K562 (cell line): ENCODE data around the gene ATP13A2. TPM values are rescaled to one million over a fixed set of nuclear protein-coding genes. Genes with fewer than 3 reads are reported as not detected.

Source experiments
- BCOR ChIP-seq: fragments of 450-650 bp; IDR thresholded peaks from 2 replicates; pipeline ENCODE4 v1.6.1; 2016
- CREM ChIP-seq: IDR thresholded peaks from 2 replicates; pipeline ENCODE4 v1.6.1; 2014; ENCODE audit warnings: antibody characterized with exemption, low read depth
- IFI16 ChIP-seq: fragments of 250-450 bp; sonication (Bioruptor Pico); IDR thresholded peaks from 2 replicates; pipeline ENCODE4 v2.1.2; 2022; ENCODE audit warnings: mild to moderate bottlenecking, inconsistent platforms
- KHSRP ChIP-seq: fragments of 450-650 bp; IDR thresholded peaks from 2 replicates; pipeline ENCODE4 v1.6.1; 2017
- LARP7 ChIP-seq: fragments of 450-650 bp; IDR thresholded peaks from 2 replicates; pipeline ENCODE4 v1.6.1; 2016
- NFRKB ChIP-seq: fragments of 450-650 bp; IDR thresholded peaks from 2 replicates; pipeline ENCODE4 v1.6.1; 2016; ENCODE audit warnings: low read depth
- POLR2H ChIP-seq: IDR thresholded peaks from 2 replicates; pipeline ENCODE4 v1.6.1; 2016; ENCODE audit warnings: missing genetic modification characterization, low read depth, mild to moderate bottlenecking, control low read depth, missing compliant biosample characterization, moderate library complexity
- SAP30 ChIP-seq: fragments of 200-600 bp; sonication (generic); IDR thresholded peaks from 2 replicates; pipeline ENCODE4 v1.6.1; 2012; ENCODE audit warnings: borderline replicate concordance, low read depth, mild to moderate bottlenecking, moderate library complexity, low read length, control low read depth, inconsistent platforms; ENCODE audit not compliant: insufficient read depth, poor library complexity, severe bottlenecking
- SETDB1 ChIP-seq: IDR thresholded peaks from one replicate; pipeline ENCODE4 v1.6.1; 2012; ENCODE audit warnings: low read length, control low read depth, inconsistent platforms
- SMARCB1 ChIP-seq: IDR thresholded peaks from 2 replicates; pipeline ENCODE4 v1.6.1; 2011; ENCODE audit warnings: improper control_type of control experiment, low read depth; ENCODE audit not compliant: insufficient read length
- ZBTB17 ChIP-seq: fragments of 450-650 bp; formaldehyde crosslinking; IDR thresholded peaks from 2 replicates; pipeline ENCODE4 v1.4.0; 2020; ENCODE audit warnings: mild to moderate bottlenecking
- ZNF3 ChIP-seq: fragments of 250-450 bp; sonication (Bioruptor Pico); IDR thresholded peaks from 2 replicates; pipeline ENCODE4 v1.5.0; 2021; ENCODE audit warnings: mild to moderate bottlenecking, moderate library complexity
- ZNF384 ChIP-seq: IDR thresholded peaks from 2 replicates; pipeline ENCODE4 v1.6.1; 2012; ENCODE audit warnings: low read depth, low read length, improper control_type of control experiment
- ZNF445 ChIP-seq: fragments of 250-450 bp; sonication (Bioruptor Pico); IDR thresholded peaks from 2 replicates; pipeline ENCODE4 v1.4.0; 2020; ENCODE audit warnings: low read depth, mild to moderate bottlenecking, moderate library complexity
- ZNF639 ChIP-seq, 2 experiments: fragments of 200-800 bp in 1 of 2; sonication (Bioruptor generic) in 1 of 2; sonication (generic) in 1 of 2; formaldehyde crosslinking in 1 of 2; IDR thresholded peaks in 1 of 2; conservative IDR thresholded peaks in 1 of 2; 2 replicates each; pipeline versions ENCODE4 v1.5.0 to v1.6.1; 2016 to 2020; ENCODE audit warnings: missing compliant biosample characterization in 1 of 2, missing genetic modification characterization in 1 of 2, missing genetic modification reagents in 1 of 2
- polyA plus RNA-seq, 8 experiments: library from polyadenylated mRNA; depleted of rRNA in 4 of 8; stranded (reverse) in 5 of 8; unstranded in 3 of 8; fragments of >200 nt; fragmentation: Nextera tagmentation in 2 of 8; fragmentation: Illumina TruSeq in 1 of 8; extraction: Ambion mirVana in 2 of 8; extraction: Trizol in 1 of 8; gene quantifications; 2 replicates each; pipeline versions ENCODE4 v1.2.1 to v1.2.3, GENCODE V29; 2011 to 2014; ENCODE audit warnings: inconsistent platforms in 1 of 8, missing spikeins in 1 of 8
- total RNA-seq, 7 experiments: library from RNA; depleted of rRNA in 6 of 7; stranded (reverse); fragments of >200 nt in 6 of 7; fragmentation: Illumina TruSeq in 2 of 7; extraction: Trizol in 2 of 7; gene quantifications; 2 replicates each; pipeline versions ENCODE4 v1.2.1 to v1.2.3, GENCODE V29; 2011 to 2021; ENCODE audit warnings: low replicate concordance in 1 of 7
- TF ChIP-seq, protein P1 (sequence below), 2 experiments: fragments of 150-350 bp in 1 of 2; IDR thresholded peaks; 2 replicates each; pipeline ENCODE4 v1.6.1; 2012 to 2016; ENCODE audit warnings: low read depth in 2 of 2, low read length in 2 of 2, mild to moderate bottlenecking in 1 of 2, moderate library complexity in 1 of 2
- TF ChIP-seq, protein P2 (sequence below): sonication (generic); formaldehyde crosslinking; IDR thresholded peaks from 2 replicates; pipeline ENCODE4 v1.8.1; 2023; ENCODE audit warnings: mild to moderate bottlenecking, missing genetic modification reagents
- TF ChIP-seq, protein P3 (sequence below): sonication (generic); formaldehyde crosslinking; IDR thresholded peaks from 2 replicates; pipeline ENCODE4 v1.8.0; 2023; ENCODE audit warnings: mild to moderate bottlenecking, missing genetic modification reagents

Gene ATP13A2
- total and polyA plus RNA-seq, 9 of the 15 experiments (the other 6 are each of a cell fraction or from before 2014, with no cell fraction given): 0.36 to 56.3 (median 16.3) TPM

DNA sequence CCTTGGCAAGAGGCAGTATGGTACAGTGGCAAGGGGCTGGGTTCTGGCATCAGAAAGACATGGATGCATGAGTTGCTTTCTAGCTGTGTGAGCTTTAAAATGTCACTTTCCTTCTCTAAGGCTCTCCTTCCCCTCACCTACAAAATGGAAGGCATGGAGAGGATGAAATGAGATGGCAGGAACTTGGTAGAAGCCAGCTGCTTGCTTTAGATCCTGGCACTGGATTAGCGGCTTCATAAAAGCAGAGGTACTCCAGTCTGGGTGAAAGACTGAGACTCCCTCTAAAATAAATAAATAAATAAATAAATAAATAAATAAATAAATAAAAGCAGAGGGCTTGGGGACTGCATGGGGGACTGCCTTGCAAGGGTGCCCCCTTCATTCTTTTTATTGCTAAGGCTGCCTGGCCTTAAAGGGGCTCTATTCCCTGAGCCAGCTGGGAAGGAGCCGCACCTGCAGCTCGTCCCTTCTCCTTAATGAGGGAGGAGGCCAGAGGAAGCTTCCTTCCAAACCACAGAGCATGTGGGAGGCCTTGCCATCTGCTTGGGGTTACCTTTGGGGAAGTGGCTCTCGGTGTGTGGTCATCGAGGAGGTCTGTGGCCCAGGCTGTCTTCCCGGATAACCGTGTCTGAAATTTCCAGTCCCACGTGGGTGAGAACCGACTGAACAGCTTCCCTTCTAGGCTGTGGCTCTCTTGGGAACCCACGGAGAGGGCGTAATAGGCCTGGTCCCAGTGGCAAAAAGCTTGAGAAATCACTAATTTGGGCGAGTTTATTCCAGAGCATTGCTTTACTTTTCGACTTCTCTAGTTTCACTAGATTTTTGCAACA is 2.0 kb upstream of the ATP13A2 start (continued):
- TF ChIP-seq, protein P1, sequence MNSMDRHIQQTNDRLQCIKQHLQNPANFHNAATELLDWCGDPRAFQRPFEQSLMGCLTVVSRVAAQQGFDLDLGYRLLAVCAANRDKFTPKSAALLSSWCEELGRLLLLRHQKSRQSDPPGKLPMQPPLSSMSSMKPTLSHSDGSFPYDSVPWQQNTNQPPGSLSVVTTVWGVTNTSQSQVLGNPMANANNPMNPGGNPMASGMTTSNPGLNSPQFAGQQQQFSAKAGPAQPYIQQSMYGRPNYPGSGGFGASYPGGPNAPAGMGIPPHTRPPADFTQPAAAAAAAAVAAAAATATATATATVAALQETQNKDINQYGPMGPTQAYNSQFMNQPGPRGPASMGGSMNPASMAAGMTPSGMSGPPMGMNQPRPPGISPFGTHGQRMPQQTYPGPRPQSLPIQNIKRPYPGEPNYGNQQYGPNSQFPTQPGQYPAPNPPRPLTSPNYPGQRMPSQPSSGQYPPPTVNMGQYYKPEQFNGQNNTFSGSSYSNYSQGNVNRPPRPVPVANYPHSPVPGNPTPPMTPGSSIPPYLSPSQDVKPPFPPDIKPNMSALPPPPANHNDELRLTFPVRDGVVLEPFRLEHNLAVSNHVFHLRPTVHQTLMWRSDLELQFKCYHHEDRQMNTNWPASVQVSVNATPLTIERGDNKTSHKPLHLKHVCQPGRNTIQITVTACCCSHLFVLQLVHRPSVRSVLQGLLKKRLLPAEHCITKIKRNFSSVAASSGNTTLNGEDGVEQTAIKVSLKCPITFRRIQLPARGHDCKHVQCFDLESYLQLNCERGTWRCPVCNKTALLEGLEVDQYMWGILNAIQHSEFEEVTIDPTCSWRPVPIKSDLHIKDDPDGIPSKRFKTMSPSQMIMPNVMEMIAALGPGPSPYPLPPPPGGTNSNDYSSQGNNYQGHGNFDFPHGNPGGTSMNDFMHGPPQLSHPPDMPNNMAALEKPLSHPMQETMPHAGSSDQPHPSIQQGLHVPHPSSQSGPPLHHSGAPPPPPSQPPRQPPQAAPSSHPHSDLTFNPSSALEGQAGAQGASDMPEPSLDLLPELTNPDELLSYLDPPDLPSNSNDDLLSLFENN (IDR thresholded peaks at IDR 0.05; ENCODE audit: low read depth in 2 of 2, low read length in 2 of 2): 0 out of 4 replicates have a peak, but pooled peaks of 1 of the 2 experiments have one; percentile 42
- no peak for TF ChIP-seq KHSRP
- TF ChIP-seq SMARCB1: no peak
- TF ChIP-seq BCOR: no peak
- no peak for TF ChIP-seq SAP30
- TF ChIP-seq IFI16 (CRISPR knock-in tag): no peak
- 0 out of 2 replicates have a peak, but pooled peaks have one; percentile 34 for TF ChIP-seq ZBTB17
- no peak for TF ChIP-seq LARP7
- peak; percentile 27; the same call in 1 of the 2 replicates for TF ChIP-seq CREM
- no peak for TF ChIP-seq ZNF445 (CRISPR knock-in tag)
- no peak for TF ChIP-seq ZNF3 (CRISPR knock-in tag)
- no peak for TF ChIP-seq SETDB1
- TF ChIP-seq ZNF639 (CRISPR knock-in tag; conservative IDR thresholded peaks at IDR 0.05 in 1 of 2, IDR thresholded peaks at IDR 0.05 in 1 of 2): peak in 1 of 2 experiments; percentile 51; a peak in 1 of 4 replicates
- TF ChIP-seq NFRKB: no peak
- TF ChIP-seq ZNF384: no peak
- TF ChIP-seq, protein P2, sequence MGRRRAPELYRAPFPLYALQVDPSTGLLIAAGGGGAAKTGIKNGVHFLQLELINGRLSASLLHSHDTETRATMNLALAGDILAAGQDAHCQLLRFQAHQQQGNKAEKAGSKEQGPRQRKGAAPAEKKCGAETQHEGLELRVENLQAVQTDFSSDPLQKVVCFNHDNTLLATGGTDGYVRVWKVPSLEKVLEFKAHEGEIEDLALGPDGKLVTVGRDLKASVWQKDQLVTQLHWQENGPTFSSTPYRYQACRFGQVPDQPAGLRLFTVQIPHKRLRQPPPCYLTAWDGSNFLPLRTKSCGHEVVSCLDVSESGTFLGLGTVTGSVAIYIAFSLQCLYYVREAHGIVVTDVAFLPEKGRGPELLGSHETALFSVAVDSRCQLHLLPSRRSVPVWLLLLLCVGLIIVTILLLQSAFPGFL: no peak
- no peak for TF ChIP-seq POLR2H (tag)
- TF ChIP-seq, protein P3, sequence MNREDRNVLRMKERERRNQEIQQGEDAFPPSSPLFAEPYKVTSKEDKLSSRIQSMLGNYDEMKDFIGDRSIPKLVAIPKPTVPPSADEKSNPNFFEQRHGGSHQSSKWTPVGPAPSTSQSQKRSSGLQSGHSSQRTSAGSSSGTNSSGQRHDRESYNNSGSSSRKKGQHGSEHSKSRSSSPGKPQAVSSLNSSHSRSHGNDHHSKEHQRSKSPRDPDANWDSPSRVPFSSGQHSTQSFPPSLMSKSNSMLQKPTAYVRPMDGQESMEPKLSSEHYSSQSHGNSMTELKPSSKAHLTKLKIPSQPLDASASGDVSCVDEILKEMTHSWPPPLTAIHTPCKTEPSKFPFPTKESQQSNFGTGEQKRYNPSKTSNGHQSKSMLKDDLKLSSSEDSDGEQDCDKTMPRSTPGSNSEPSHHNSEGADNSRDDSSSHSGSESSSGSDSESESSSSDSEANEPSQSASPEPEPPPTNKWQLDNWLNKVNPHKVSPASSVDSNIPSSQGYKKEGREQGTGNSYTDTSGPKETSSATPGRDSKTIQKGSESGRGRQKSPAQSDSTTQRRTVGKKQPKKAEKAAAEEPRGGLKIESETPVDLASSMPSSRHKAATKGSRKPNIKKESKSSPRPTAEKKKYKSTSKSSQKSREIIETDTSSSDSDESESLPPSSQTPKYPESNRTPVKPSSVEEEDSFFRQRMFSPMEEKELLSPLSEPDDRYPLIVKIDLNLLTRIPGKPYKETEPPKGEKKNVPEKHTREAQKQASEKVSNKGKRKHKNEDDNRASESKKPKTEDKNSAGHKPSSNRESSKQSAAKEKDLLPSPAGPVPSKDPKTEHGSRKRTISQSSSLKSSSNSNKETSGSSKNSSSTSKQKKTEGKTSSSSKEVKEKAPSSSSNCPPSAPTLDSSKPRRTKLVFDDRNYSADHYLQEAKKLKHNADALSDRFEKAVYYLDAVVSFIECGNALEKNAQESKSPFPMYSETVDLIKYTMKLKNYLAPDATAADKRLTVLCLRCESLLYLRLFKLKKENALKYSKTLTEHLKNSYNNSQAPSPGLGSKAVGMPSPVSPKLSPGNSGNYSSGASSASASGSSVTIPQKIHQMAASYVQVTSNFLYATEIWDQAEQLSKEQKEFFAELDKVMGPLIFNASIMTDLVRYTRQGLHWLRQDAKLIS (CRISPR knock-in tag): no peak
